GM12878 (cell line): ENCODE data around the gene GRK6. TPM values are rescaled to one million over a fixed set of nuclear protein-coding genes. Genes with fewer than 3 reads are reported as not detected.

Source experiments
- ATAC-seq: fragments of 200-7000 bp; cut with Tn5 transposase; 3 replicates; pipeline ENCODE4 v1.9.1; 2020; ENCODE audit warnings: mild to moderate bottlenecking, moderate library complexity
- BruUV-seq: library from RNA; stranded (reverse); fragments of 400-500 nt; replicated peaks from 2 replicates; lab custom pipeline; 2021; lab: Mats Ljungman, UMichigan
- CTCF ChIA-PET: fragments of 300-600 bp; sonication (Branson Sonifier 250); formaldehyde crosslinking; extraction: SDS; loops from one replicate; lab custom pipeline; 2021; ENCODE audit warnings: inconsistent platforms; lab: Yijun Ruan, JAX
- POLR2A ChIA-PET: fragments of 350-600 bp; formaldehyde crosslinking; extraction: SDS; loops from one replicate; lab custom pipeline; 2021; ENCODE audit warnings: inconsistent platforms; lab: Charles Lee
- RAD21 ChIA-PET: fragments of 300-600 bp; sonication (Branson Sonifier 250); formaldehyde crosslinking; loops from one replicate; lab custom pipeline; 2023; ENCODE audit warnings: antibody characterized with exemption; ENCODE audit not compliant: unreplicated experiment; lab: Charles Lee
- SMC1A ChIA-PET: fragments of 300-600 bp; sonication (Branson Sonifier 250); formaldehyde crosslinking; loops from one replicate; lab custom pipeline; 2023; ENCODE audit not compliant: unreplicated experiment, uncharacterized antibody; lab: Charles Lee
- DNase-seq: peaks from one replicate; pipeline ENCODE4 v3.0.0-alpha.2; 2011; ENCODE audit warnings: low read depth, low spot score
- FAIRE-seq: peaks from 3 replicates; lab custom pipeline; 2011; peaks lifted over from hg19 to GRCh38; lab: Jason Lieb, UNC
- H2AFZ ChIP-seq: 2 replicates; pipeline ENCODE4 v1.6.0; 2011; ENCODE audit warnings: low read depth, low read length, control low read depth; ENCODE audit not compliant: control insufficient read depth
- H3K27ac ChIP-seq: 2 replicates; pipeline ENCODE4 v1.5.1; 2011; ENCODE audit warnings: control low read depth; ENCODE audit not compliant: control insufficient read depth, insufficient read depth
- H3K27me3 ChIP-seq, 2 experiments: replicated peaks in 1 of 2; 2 replicates each; pipeline versions ENCODE4 v1.6.0 to v1.6.1; 2011; ENCODE audit warnings: low read length in 1 of 2; ENCODE audit not compliant: control insufficient read depth in 2 of 2, insufficient read depth in 2 of 2
- H3K36me3 ChIP-seq, 2 experiments: 2 replicates each; pipeline ENCODE4 v1.5.1; 2011; ENCODE audit warnings: low read length in 1 of 2; ENCODE audit not compliant: control insufficient read depth in 2 of 2, insufficient read depth in 2 of 2
- H3K4me1 ChIP-seq: 2 replicates; pipeline ENCODE4 v1.6.1; 2011; ENCODE audit warnings: mild to moderate bottlenecking, low read length, moderate library complexity, mixed read lengths; ENCODE audit not compliant: control insufficient read depth, insufficient read depth
- H3K4me2 ChIP-seq: 2 replicates; pipeline ENCODE4 v1.6.0; 2011; ENCODE audit warnings: control low read depth; ENCODE audit not compliant: control insufficient read depth, insufficient read depth
- H3K4me3 ChIP-seq: fragments of 200-600 bp; sonication (generic); 2 replicates; pipeline ENCODE4 v1.5.1; 2016
- H3K79me2 ChIP-seq: 2 replicates; pipeline ENCODE4 v1.6.0; 2011; ENCODE audit warnings: low read length; ENCODE audit not compliant: control insufficient read depth, insufficient read depth
- H3K9ac ChIP-seq: 2 replicates; pipeline ENCODE4 v1.8.0; 2011; ENCODE audit warnings: low read length, control low read depth, mixed read lengths; ENCODE audit not compliant: control insufficient read depth, insufficient read depth
- H3K9me3 ChIP-seq: replicated peaks from 3 replicates; pipeline ENCODE4 v1.5.1; 2011; ENCODE audit warnings: mild to moderate bottlenecking, low read length; ENCODE audit not compliant: control insufficient read depth, insufficient read depth
- H4K20me1 ChIP-seq: 2 replicates; pipeline ENCODE4 v1.6.0; 2011; ENCODE audit not compliant: control insufficient read depth, insufficient read depth
- CEBPZ ChIP-seq: fragments of 150-350 bp; IDR thresholded peaks from 2 replicates; pipeline ENCODE4 v1.6.1; 2016; ENCODE audit warnings: low read depth, low read length
- CREB1 ChIP-seq: IDR thresholded peaks from 2 replicates; pipeline ENCODE4 v1.6.1; 2012; ENCODE audit warnings: low read depth, mild to moderate bottlenecking, inconsistent platforms
- FOXM1 ChIP-seq: IDR thresholded peaks from 2 replicates; pipeline ENCODE4 v1.6.1; 2012; ENCODE audit warnings: low read depth, mild to moderate bottlenecking, inconsistent platforms, low read length, moderate library complexity
- KDM1A ChIP-seq: fragments of 200-600 bp; sonication (generic); IDR thresholded peaks from 2 replicates; pipeline ENCODE4 v1.6.1; 2016; ENCODE audit warnings: borderline replicate concordance
- NR2C1 ChIP-seq: fragments of 450-650 bp; IDR thresholded peaks from 2 replicates; pipeline ENCODE4 v1.6.1; 2017; ENCODE audit warnings: antibody characterized with exemption, mild to moderate bottlenecking, moderate library complexity
- ZNF274 ChIP-seq: IDR thresholded peaks from one replicate; pipeline ENCODE4 v1.8.0; 2011; ENCODE audit not compliant: insufficient read length, insufficient read depth
- ZZZ3 ChIP-seq: IDR thresholded peaks from 2 replicates; pipeline ENCODE4 v1.6.1; 2011; ENCODE audit warnings: low read depth; ENCODE audit not compliant: control insufficient read depth, insufficient read length
- WGBS: methylation state at CpG from one replicate; pipeline ENCODE4 v1.1.6; 2016; ENCODE audit warnings: low lambda C conversion rate; ENCODE audit not compliant: insufficient replicate concordance, insufficient coverage; ENCODE audit errors: missing lambda C conversion rate; 5-methylcytosine and 5-hydroxymethylcytosine counted together
- in situ Hi-C: fragments of 300-500 bp; cut with MboI; formaldehyde crosslinking; loops from 9 replicates; pipeline ENCODE4 v1.14.3; 2018; ENCODE audit warnings: mixed read lengths
- intact Hi-C: fragments of 100-400 bp; cut with micrococcal nuclease; formaldehyde crosslinking; loops from one replicate; pipeline ENCODE4 v1.14.2; 2022; ENCODE audit not compliant: unreplicated experiment
- polyA plus RNA-seq, 11 experiments: library from polyadenylated mRNA; depleted of rRNA in 4 of 11; unstranded in 6 of 11; stranded (reverse) in 5 of 11; fragments of >200 nt; fragmentation: Nextera tagmentation in 4 of 11; fragmentation: Illumina TruSeq in 1 of 11; extraction: Ambion mirVana in 4 of 11; extraction: Trizol in 1 of 11; gene quantifications; 1 replicate in 1 of 11; 2 replicates in 10 of 11; pipeline versions ENCODE4 v1.2.1 to v1.2.3, GENCODE V29; 2011 to 2016; ENCODE audit warnings: inconsistent platforms in 2 of 11, missing spikeins in 2 of 11, low read depth in 1 of 11
- total RNA-seq, 4 experiments: library from RNA; depleted of rRNA in 3 of 4; stranded (reverse); fragments of >200 nt in 3 of 4; fragmentation: Illumina TruSeq in 1 of 4; extraction: Trizol in 1 of 4; gene quantifications; 2 replicates each; pipeline versions ENCODE4 v1.2.1 to v1.2.3, GENCODE V29; 2013 to 2021

Gene GRK6
- total and polyA plus RNA-seq, 10 of the 15 experiments (the other 5 are each of a cell fraction or from before 2014, with no cell fraction given) = 0.79 to 124 (median 41.6) TPM

- H3K36me3 ChIP-seq = no peaks in the 10 kb centered on the region
- no peak overlapping the region for H2AFZ ChIP-seq
- no peaks in the 10 kb centered on the region for H3K27me3 ChIP-seq
- H3K4me3 ChIP-seq = no peak overlapping the region
- peaks cover 26% of the 10 kb centered on the region for H3K4me1 ChIP-seq
- ChIA-PET SMC1A (interaction anchor here (0.6 to 5.2 kb wide), 9 partner anchors 10 to 109 kb away, joined by 3 to 97 read pairs (median 4); partner anchors contain the start of genes PFN3 and PRR7), POLR2A (interaction anchor here (1.1 to 6.0 kb wide), 4 partner anchors 11 to 116 kb away, joined by 3 to 56 read pairs (median 4); no protein-coding TSS in a partner anchor), CTCF (interaction anchor here (0.7 to 8.4 kb wide), 15 partner anchors 8 to 670 kb away, joined by 3 to 240 read pairs (median 4); partner anchors contain the start of genes MXD3, PFN3 and SLC34A1), RAD21 (interaction anchor here (0.8 to 6.2 kb wide), 6 partner anchors 9 to 83 kb away, joined by 3 to 108 read pairs (median 7); no protein-coding TSS in a partner anchor)
- FAIRE-seq (no peak), ATAC-seq (no peak), DNase-seq (no peak)
- no peaks in the 10 kb centered on the region for H3K79me2 ChIP-seq
- WGBS = 33% methylated on average over 5 of the region's 5 CpGs
- in situ Hi-C loops = loop anchor here (25.0 kb wide), 1 partner anchor 1355 kb away; no protein-coding TSS in a partner anchor
- H4K20me1 ChIP-seq = no peaks in the 10 kb centered on the region
- H3K9ac ChIP-seq = no peak overlapping the region
- H3K4me2 ChIP-seq = no peak overlapping the region
- no TSS peak for BruUV-seq
- intact Hi-C loops = loop anchor here (5.0 kb wide), 1 partner anchor 200 kb away; the partner anchor contains the start of gene TMED9
- no peak for TF ChIP-seq FOXM1
- no peak for TF ChIP-seq ZNF274
- no peak for TF ChIP-seq CREB1
- TF ChIP-seq NR2C1 = no peak
- no peak for TF ChIP-seq CEBPZ
- no peak for TF ChIP-seq KDM1A
- TF ChIP-seq ZZZ3 = no peak
- H3K9me3 ChIP-seq = no peaks in the 10 kb centered on the region
- H3K27ac ChIP-seq = no peak overlapping the region
Observed at GRCh38 chr5:177392765-177393164, 33.7 kb upstream of the GRK6 start.
